GM20431 (cell line): ENCODE results near the gene CBX1.

Experiments used
- in situ Hi-C: fragments of 300-500 bp; cut with MseI, MboI; formaldehyde crosslinking; loops from one replicate; pipeline ENCODE4 v1.15.0; 2020; ENCODE audit warnings: low sequenced_read_pairs; ENCODE audit not compliant: unreplicated experiment

CBX1 gene

DNA sequence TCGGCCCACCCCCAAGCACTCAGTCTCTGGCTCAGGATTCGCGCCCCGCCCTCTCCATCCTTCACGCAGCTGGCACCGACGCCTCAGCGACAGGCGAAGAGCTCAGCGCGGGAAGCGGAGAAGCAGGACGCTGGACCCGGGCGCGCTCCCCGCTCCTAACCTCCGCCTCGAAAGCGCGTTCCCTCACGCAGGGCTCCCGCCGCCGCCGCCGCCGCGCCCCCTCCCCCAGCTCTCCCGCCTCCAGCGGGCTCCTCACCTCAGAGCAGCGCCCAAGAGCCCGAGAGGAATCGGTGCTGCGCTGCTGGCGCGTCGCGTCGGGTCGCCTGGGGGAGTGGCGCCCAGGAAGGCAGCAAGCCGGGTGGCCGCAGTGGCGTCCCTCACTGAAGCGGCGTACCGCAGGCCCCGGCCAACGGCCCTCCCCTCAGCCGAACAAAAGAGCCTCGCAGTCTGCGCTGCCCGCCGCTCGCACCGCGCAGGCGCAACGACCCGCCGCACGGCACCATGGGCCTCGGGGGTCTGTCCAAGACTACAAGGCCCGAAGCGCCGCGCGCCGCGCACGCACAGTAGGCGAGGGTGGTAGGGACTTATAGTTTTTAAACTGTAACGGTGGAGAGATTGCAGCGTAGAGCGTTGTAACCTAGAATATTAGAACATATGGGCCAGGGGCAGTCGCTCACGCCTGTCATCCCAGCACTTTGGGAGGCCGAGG, at the start of gene CBX1:
TSS of gene CBX1 (minus strand) at position 467 of the 709 bp plus-strand sequence. CDS start 24,474 bp downstream, outside the sequence.
- in situ Hi-C loops, result no loop called here

DNA sequence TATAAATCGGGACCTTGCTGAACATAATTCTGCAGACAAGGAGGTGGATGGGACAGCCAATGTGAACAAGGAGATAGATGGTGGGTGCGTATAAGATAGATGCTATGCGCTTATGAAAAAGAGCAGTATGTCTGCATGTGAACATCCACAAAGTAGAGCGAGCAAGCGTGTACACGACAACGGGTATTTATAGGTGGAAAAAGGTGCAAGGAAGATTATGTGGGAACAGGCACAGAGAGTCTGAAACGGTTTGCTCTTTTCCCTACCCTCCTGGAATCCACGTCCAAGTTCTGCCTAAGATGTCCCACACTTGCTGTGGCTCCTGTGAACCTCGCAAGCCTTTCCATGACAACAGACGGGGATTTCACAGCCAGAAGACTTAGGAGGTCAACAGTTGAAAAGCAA, 49.3 kb upstream of the CBX1 start:
- in situ Hi-C loops, result no loop called here

DNA sequence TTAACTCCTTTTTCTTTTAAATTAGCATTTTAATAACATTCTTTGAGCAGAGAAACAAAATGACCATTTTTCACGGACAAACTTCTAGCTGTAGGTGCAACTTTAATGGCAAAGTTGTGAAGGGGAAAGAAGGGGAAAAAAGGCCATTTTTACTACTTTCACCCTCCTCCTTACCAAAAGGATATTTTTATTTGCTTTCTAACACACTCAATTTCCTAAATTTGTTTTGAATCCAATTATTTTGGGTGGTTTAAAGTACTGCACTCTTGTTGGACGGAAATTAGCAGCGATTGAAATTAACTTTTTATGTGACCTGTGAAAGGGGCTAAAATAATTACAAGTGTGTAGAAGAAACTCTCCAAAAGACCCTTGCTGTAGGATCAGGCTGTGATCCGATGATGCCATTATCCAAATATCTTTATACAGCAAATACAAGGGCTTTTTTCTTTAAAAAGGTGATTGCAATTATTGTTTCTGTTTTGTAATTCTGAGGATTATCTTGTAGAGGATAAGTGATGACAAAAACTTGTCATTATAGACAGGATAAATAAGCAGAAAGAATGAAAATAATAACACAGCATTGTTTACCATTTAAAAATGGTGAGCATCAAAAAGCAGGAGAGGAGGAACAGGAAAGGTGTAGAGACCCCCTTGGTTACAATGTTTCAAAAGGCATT, 48.6 kb upstream of the CBX1 start:
- in situ Hi-C loops, result no loop called here

DNA sequence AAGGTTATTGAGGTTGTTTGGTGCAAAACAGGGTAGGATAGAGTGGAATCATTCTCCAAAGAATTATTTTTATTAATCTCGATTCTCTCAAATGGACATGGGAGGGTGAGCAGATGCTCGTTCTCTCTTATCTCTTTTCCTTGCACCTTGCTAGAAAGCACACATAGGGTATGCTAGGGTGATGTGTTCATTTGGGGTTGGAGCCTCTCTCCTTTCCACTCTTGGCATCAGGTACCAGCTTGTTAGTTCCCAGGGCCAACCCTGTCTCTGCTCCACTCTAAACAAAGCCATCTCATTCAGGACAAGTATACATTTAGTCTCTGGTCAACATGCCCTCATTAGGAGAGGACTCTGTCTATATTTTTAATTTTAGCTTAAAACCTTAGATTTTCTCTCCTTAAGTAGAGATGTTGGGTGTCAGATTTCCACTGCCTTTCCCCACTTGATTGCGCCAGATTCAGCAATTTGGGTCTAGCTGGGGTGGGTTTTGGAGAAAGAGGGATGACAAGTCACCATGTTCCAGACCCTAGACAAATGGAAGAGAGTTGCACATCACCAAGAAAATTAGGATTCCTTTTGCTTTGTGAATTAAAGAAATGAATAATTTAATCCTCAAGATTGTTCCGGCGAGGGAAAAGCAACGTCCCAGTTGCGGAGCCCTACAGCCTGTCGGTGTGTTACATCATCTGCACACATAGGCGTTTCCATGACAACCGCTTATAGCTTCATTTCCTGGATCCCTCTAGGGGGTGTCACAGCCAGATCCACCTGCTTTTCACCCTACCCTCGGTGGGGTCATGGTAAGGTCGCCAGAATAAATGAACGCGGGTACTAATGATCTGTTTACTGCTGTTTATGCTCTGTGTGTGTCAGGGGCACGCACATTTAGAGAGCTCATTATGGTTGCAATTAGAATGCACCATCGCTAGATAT, 47.8 kb upstream of the CBX1 start:
- in situ Hi-C loops, result no loop called here

DNA sequence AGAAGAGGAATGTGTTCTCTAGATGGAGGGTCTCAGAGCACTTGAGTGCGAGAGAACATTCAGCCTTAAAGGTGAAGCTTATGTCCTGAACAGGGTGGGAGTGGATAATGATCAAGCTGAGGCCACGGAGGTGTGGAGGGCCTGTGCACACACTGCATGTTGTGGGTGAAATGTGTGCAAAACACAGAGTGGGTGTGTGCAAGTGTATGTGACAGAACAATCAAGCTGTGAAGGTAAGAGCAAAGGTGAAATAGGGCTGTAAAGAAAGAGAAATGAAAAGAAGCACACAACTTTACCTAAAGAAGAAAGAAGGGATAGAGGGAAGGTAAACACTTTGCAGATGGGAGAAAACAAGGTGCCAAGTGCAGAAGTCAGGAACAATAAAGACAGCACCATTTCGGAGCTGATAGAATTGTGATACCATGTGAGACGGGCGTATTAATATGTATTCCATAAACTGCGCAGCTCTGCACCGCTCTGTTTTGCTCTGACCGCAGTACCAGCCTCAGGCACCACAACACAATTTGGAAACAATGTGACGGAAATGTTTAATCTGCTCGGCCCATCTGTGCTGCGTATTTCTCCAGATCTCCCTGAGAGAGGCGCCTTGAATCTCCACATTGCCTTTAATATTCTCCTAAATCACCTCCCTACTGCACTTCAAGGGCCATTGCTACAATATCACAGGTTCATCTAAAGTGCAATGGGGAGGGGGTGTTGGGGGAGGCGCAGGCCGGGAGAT, 46.9 kb upstream of the CBX1 start:
- in situ Hi-C loops, result no loop called here

DNA sequence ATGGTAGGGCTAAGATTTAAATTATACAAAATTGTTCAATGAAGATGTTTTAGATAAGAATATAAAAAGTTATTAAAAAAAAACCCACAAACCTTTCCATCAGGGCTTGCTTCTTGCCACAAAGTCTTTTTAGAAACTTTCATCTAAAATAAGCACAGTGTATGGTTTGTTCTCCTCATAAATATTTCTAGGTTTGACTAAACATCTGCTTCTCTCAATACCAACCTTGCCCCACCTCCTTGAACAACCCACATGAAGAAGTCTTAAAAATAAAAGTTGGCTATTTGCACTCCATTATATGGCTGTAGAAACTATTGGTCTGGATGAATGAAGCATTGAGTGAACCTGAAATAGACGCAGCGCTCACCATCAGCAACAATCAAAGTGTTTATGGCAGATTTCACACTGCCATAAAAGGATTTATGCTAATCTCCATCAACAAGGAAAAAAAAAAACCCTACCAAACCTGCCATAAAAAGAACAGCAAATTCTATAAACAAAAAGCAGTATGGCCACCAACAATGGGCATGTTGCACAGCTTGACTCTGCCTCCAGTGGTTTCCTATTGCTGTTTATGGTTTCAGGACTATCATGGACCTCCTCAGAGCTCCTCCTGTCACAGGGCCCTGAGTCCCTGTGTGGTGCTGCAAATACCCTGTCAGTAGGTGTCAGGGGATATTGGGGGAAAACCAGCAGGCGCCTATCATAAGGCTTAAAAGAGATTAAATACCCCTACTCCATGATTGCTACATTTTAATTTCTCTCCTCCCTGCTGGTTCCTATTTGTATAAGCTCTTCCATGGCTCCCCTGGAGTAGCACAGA, 43.9 kb upstream of the CBX1 start:
- in situ Hi-C loops, result no loop called here

DNA sequence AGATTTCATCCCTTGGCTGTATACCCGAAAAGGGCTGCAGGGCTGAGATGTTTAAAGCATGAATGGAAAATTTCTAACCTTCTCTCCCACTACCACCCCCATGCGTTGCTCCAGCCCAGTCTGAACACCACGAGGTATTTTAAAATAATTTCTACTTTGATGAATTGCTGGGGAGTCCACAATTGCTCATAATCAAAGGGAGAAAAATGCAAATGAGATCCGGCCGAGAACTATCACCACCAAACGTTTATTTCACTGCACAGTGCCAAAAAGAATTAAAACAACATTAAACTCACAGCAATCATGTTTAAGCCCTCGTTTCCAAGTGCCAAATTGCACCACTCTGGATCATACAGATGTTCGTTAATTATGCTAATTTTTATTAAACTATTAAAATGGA, 43.0 kb upstream of the CBX1 start:
- in situ Hi-C loops, result no loop called here

DNA sequence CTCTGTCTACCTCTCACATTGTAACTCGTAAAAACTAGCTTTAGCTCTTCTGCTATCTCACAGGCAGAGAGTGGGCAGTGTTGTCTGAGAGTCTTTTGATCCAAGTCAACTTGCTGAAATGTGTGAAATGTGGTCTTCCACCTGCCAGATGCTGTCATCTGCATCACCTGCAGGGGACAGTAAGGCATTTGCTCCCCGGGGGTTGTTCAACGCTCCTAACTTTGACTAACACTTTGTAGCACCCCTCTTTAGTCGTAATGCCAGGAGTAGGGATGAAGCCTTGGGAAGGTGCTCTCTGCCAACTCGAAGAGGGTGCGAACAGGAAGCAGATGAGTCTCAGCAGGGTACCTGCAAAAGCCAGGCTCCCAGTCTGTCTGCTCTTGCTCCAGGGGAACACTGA, 42.4 kb upstream of the CBX1 start:
- in situ Hi-C loops, result no loop called here

DNA sequence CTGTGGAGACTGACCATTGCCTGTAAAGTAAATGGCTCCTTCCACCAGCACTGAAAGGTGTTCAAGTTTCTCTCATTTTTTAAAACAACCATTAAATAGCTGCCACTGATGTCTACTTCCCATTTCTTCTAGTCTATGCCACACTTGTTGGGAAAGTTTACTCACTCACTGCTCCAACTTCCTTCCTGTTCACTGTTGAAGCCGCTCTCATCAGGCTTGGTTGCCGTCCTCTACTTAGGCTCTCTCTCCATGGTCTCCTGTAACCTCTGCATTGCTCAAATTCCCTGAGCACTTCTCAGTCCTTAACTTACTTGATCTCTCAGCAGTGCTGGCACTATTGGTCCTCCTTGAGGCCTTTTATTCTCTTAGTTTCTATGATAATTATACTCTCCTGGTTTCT, 38.7 kb upstream of the CBX1 start:
- in situ Hi-C loops, result no loop called here

DNA sequence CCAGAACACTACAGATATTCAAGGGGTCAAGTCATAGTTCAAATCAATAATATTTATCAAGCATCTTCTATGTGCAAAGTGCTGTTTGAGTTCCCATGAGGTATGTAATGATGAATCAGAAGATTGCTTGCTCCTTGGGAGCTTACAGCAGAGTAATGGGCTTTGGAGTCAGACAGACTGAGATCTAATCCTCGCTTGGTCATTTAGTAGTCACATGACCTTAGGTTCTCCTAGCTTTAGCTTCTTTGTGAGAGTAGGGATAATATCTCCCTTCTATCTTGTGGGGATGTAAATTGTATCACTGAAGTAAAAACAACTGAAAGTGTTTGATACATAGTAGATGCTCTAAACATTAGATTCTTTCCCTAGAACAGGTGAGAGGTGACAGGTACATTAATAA, 36.4 kb upstream of the CBX1 start:
- in situ Hi-C loops, result no loop called here

DNA sequence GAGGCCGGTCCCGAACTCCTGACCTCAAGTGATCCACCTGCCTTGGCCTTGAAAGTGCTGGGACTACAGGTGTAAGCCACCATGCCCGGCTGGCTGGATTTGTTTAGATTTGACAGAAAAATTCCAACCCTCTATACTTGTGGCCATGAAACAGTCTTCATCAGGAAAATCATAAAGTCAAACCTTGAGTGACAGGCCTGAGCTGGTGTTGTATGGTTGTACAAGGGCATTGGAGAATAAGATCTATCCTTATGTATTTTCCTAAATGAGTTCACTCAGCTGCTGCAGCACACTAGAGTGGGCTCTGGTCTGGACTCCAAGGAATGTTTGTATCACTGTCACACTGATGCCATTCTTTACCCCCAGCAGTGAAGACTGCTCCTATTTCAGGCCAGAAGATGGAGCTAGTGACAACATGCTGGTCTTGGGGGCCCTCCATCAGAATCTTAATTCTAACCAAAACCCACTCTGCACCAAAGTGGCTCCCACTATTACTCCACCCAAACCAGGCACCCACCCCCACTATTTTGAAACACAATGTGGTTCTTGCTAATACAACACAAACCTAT, 33.7 kb upstream of the CBX1 start:
- in situ Hi-C loops, result no loop called here

DNA sequence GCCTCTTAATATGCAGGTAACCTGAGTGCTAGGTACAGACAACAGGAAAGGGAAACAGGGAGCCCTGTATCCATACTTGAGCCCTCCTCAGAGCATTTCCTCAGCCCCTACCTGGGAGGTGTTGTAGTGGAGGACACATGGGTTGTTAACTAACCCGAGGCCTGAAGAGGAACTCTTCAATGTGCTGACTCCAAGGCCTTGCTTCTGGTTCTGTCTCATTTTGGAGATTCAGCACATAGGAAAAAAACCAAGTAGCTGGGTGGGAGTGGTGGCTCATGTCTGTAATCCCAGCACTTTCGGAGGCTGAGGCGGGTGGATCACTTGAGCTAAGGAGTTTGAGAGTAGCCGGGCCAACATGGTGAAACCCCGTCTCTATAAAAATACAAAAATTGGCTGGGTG, 31.1 kb upstream of the CBX1 start:
- in situ Hi-C loops, result no loop called here

DNA sequence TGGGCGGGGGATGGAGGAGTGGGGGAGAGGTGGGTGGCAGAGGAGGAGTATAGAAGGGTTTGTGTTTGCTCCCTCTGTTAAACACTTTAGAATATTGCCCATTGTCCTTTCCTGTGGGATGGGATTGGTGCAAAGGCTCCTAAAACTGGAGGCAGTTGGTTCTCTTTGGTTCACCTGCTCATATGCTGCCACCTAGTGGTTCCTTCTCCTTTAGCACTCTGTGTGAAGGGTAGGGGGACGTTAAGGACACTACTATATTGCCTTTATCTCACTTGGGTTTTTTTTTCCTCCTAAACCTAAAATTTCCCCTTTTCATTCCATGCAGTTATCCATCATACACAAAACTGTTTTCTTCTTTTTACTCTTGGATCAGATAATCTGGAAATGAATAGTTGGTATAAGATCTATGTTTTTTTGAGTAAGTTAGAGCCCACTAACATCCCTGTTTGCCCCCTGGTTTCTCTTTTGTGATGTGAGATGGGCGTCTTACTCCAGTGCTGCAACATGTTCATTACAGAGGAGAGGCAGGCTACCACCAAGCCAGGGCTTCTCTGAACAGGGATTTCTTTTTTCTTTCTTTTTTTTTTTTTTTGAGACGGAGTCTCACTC, 30.0 kb upstream of the CBX1 start:
- in situ Hi-C loops, result no loop called here

DNA sequence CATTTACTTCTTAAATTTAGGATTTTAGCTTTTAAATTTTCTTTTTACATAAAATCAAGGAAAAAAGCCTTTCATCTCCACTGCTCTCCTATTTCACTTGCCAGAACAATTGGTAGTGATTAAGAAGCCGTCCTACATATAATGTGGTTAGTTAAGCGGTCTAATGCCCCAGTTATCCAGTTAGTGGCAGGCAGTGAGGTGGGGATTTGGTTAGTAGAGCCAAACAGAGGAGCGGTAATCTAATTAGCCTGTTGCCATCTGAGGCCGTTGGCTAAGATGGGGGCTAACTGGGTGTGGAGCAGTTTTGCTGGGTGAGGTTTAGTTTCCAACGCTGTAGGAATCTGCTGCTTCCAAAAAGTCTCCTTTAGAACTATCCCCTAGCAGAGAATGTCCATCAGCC, 28.7 kb upstream of the CBX1 start:
- in situ Hi-C loops, result no loop called here

DNA sequence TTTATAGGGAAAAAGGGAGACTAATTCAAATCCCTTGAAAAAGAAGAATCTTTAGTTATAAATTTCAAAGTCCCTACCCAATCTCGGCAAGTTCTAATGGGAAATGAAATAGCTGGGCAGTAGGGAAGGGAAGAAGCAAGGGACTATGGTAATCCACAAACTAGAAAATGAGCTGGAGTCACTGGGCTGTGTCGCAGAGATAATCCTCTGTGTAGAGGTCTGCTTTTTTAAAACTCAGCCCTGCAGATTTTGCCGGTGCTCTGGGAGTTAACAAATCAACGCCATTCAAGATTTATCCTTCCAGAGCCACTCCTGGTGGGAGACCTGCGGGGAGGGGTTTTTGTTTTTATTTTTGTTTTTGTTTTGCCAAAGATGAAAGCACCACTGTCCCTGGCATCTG, 27.1 kb upstream of the CBX1 start:
- in situ Hi-C loops, result no loop called here

DNA sequence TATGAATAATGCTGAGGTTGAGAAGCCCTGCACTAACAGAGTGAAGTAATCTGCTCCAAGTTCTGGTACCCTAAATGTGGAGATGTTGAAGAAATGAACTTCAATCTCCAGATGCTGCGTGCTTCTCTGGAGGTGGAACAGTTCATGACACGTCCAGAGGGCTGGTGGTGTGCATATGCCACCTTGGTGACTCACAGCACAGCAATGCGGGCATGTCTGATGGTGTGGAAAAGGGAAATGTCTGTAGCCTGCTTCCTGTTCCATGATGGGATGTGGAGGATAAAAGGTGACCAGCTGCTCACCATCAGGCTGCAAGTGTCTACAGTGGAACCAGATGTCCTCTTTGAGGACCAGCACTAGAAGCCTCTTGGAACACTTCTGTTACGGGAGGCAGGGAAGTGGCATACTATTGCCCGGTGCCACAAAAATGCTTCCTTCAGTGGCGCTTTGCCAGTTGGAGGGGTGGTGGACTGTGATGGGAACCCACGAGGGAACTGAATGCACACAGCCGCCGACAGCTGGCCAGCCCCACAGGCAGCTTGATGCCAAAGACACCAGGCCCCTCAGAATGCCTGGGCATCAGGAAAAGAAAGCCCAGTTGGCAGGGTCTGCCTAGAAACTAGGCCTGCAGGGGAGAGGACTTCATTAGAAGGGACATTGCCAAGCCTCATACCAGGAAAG, 26.2 kb upstream of the CBX1 start:
- in situ Hi-C loops, result no loop called here

DNA sequence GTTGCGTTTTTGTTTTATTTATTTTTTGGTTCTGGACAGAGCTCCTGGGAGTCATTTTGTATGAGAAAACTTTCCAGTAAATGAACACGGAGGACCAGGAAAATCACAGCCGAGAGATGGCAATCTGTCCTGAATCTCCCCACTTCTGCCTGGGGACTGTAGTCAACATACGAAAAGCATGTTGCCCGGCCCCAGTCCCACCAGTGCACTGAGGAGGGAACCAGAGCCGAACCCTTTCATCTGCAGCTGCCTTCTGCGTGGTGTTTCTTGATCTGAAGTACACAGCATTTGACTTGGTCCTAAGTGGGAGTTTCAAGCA, 25.2 kb upstream of the CBX1 start:
- in situ Hi-C loops, result no loop called here

DNA sequence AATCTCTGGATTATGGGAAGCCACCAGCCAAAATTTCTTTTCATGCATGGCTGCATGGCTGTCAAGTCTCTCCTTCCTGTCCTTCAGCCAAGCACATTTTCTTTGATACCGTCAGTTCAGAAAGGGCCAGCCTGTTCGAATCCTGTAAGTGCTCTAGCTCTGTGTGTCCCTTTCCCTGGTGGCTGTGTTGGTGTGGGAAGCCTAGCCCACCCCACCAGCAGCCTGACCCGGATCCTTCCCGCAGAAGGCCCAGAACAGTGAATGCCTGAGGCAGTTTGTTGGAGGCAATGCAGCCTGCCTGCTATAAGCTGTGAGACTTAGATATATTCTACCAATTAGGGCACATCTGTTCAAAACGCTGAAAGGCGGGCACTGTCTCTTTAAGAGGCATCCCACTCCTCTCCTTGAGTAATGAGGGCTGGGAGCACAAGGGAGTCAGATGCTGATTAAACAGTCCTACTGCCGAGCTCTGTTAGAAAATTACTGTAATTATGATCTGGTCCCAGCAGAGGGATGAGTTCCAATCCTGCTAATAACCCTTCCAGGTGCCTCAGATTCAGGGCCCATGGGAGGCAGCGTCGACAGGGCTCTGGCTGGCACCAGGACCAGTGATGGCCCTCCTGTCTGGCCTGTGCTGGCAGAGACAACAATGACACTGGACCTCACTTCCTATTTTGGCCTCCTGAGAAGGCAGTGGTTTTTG, 24.7 kb upstream of the CBX1 start:
- in situ Hi-C loops, result no loop called here
